ENCODE data around the gene BABAM2.
A peak's percentile ranks its signal among the peaks of the same experiment; 100 is the strongest.

The BABAM2 gene

GRCh38 chr2:28128281-28128950, 237.9 kb downstream of the BABAM2 start:
- no peak for DNase-seq (ENCODE audit: low read depth, low spot score)

DNA sequence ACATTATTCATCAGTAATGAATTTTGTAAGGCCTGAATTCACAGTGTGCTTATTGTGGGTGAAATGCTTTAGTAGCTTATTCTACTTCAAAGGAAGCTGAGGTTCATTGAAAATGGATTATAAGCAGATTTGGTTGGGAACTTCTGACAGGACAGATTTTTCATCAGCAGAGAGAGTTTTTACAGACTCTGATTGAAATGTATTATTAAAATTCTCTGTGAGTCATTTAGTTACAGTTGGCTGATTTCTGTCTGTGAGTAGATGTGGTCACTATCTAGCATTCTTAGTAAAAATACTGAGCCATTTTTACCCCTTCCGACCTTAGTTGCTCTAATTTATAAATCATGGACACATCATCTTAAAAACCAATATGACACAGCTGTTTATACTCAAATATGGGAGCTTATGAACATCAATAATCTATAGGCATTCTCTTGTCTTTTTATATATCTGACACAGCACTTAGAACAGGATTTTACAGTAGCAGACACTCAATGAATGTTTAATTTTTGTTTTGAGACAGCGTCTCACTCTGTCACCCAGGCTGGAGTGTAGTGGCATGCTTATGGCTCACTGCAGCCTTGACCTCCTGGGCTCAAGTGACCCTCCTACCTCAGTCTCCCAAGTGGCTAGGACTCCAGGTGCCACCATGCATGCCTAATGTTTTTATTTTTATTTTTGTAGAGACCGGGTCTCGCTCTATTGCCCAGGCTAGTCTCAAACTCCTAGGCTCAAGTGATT, 239.6 kb downstream of the BABAM2 start:
- H3K4me3 ChIP-seq (ENCODE audit: low read length) = no peak overlapping the region
- no peak for DNase-seq (ENCODE audit: low read depth, low spot score)

More at GRCh38 chr2:28128281-28128950, 237.9 kb downstream of the BABAM2 start:
- no peak overlapping the region for H3K4me3 ChIP-seq (ENCODE audit: low read length)

- no peak for DNase-seq (ENCODE audit: low read depth, low spot score)
- no peak overlapping the region for H3K4me3 ChIP-seq (ENCODE audit: low read length)
These were observed 243.2 kb downstream of the BABAM2 start for GRCh38 chr2:28133778-28134177.

GRCh38 chr2:28134262-28134812, 243.8 kb downstream of the BABAM2 start:
- no peak for DNase-seq (ENCODE audit: low read depth, low spot score)
- H3K4me3 ChIP-seq (ENCODE audit: low read length) = no peak overlapping the region

DNA sequence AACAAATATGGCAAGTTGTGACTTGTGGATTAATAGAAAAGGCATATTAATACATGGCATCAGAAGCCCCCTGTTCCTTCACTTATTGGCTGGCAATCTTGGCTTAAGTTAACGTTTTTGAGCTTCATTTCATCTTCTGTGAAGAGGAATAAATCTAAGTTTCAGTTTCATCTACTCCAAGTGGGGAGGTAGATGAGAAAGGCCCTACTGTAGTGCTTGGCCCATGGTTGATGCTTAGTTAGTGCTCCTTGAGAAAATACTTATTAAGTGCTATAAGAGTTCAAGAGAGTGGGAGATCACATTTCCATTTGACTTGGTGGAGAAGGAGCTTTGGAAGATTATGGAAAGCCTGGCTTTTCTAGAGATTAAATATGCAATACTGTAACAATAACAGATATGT, 244.3 kb downstream of the BABAM2 start:
- no peak for DNase-seq (ENCODE audit: low read depth, low spot score)
- H3K4me3 ChIP-seq (ENCODE audit: low read length) = no peak overlapping the region

- no peak overlapping the region for H3K4me3 ChIP-seq (ENCODE audit: low read length)
- DNase-seq (ENCODE audit: low read depth, low spot score) = peak; percentile 29
These were observed 244.8 kb downstream of the BABAM2 start for GRCh38 chr2:28135324-28135723.

DNA sequence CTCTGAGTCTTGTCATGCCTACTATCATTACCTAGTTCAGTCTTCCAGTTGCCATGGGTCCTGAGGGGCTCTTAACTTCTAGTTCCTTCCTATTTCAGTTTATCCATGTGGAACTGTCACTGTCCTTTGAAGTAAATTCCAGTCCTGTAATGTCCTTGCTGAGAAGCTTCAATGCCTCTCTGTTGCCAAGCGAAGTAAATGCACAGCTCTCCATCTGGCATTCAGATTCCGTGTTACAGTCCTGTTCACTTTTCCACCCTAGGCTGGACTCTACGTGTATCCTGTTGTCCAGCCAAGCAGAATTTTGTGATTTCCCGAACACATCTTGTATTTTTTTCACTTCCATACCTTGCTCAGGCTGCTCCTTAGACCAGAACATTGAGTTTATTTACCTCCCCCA, 245.3 kb downstream of the BABAM2 start:
- DNase-seq (ENCODE audit: low read depth, low spot score) = no peak
- H3K4me3 ChIP-seq (ENCODE audit: low read length) = no peak overlapping the region

GRCh38 chr2:28136556-28136955, 246.0 kb downstream of the BABAM2 start:
- no peak for DNase-seq (ENCODE audit: low read depth, low spot score)
- no peak overlapping the region for H3K4me3 ChIP-seq (ENCODE audit: low read length)

DNA sequence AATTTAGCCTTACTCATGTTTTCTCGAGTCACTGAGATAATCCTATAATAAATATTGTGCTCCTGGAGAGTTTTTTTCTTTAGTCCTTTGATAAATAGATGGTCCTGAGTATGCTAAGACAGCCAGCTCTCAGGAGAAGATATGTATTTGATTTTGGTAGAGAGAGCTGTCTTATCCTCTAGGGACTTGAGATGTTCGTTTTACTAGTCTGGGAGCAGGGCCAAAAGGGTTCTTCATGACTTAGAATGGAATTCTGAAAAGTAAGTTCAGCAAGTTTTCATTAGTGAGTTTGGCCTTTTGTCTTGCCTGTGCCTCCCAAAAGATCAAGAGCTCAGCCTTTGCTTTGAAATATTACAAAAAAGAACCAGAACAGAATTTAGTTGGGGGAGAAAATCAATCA, 246.7 kb downstream of the BABAM2 start:
- no peak for DNase-seq (ENCODE audit: low read depth, low spot score)
- H3K4me3 ChIP-seq (ENCODE audit: low read length) = no peak overlapping the region

- H3K4me3 ChIP-seq (ENCODE audit: low read length) = no peak overlapping the region
These were observed 251.9 kb downstream of the BABAM2 start for GRCh38 chr2:28142386-28142785.

GRCh38 chr2:28148000-28148399, 257.5 kb downstream of the BABAM2 start:
- DNase-seq (ENCODE audit: low read depth, low spot score) = no peak
- no peak overlapping the region for H3K4me3 ChIP-seq (ENCODE audit: low read length)

More at GRCh38 chr2:28142386-28142785, 251.9 kb downstream of the BABAM2 start:
- DNase-seq (ENCODE audit: low read depth, low spot score) = no peak

DNA sequence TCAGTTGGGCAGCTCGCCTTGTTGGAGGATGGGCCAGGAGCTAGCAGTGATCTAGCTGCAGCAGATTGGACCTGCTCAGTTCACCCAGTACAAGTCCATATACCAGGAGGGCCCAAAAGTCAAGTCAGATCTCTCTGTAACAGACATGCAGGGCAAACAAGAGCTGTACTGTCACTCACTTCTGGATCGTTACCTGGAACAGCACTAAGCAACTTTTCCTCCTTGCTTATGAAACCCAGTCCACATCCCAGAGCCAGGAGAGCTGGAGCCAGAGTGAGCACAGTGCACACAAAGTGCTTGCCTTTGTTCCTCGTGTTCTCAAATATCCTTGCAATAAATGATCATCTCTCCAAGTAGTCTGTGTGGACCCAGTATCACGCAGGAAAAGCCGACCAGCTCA, 258.0 kb downstream of the BABAM2 start:
- no peak overlapping the region for H3K4me3 ChIP-seq (ENCODE audit: low read length)

DNA sequence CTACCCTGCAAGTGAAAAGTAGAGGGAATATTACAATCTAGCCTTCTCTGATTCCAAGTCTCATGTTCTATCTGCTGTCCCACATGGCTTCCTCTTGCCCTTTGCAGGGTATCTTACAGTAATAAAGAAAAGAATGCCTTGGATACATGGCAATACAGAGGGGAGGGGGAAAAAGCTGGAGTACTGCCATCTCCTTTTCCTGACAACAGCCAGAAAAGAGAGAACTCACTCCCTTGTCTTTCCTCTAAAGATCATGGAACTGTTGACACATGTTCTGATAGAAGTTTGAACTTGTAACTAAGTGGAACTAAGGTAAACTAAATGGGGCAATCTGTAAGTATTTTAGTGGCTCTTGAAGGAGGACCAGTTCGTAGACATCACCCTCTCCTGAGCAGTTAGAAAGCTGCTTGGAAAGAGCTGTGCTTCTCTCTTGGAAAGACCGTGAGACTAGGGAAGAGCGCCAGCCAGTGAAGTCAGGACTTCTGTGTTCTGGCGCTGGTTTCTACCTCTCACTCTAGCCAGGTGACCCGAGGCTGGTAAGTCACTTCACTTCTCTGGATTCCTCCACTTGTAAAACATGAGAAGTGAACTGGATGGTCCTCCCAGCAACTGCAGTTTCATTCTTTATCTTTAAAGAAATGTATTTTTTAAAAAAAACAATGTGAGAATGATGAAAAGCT, 259.8 kb downstream of the BABAM2 start:
- no peak for DNase-seq (ENCODE audit: low read depth, low spot score)
- no peak overlapping the region for H3K4me3 ChIP-seq (ENCODE audit: low read length)

More for the DNA sequence above, 258.0 kb downstream of the BABAM2 start:
- DNase-seq (ENCODE audit: low read depth, low spot score) = no peak

DNA sequence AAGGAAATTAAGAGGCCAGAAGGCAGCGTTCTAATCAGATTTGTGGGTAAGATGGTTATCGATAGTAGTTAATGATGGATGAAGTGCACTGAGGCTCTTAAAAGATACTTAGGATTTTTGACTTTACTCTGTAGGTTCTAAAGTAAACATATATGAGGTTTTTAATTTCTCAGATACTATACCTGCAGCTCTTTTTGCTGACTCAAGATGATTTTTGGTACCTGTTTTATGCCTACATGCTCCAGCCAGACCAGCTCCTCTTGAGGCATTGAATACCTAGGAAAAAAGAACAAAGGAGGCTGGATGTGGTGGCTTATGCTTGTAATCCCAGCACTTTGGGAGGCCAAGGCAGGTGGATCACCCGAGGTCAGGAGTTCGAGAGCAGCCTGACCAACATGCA, 260.5 kb downstream of the BABAM2 start:
- no peak overlapping the region for H3K4me3 ChIP-seq (ENCODE audit: low read length)
- DNase-seq (ENCODE audit: low read depth, low spot score) = no peak

GRCh38 chr2:28152585-28153280, 262.2 kb downstream of the BABAM2 start:
- DNase-seq (ENCODE audit: low read depth, low spot score) = no peak
- H3K4me3 ChIP-seq (ENCODE audit: low read length) = no peak overlapping the region

DNA sequence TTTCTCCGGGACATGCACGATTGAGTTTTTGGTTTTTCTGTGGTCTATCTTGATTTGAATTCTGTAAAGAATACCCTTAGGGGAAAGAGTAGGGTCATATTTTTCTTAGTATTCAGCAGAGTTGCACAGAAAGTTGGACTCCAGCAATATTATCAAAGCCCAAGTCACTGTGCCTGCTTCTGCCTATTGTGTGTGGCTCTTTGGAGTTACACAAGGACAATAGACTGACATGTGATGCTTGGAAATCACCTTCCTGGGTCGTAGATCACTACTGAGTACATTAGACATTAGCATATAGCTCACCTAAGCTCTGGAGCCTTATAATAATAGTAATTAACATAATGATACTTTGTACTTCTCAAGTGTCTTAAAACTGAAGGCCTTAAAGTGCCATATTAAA, 263.3 kb downstream of the BABAM2 start:
- DNase-seq (ENCODE audit: low read depth, low spot score) = no peak

DNA sequence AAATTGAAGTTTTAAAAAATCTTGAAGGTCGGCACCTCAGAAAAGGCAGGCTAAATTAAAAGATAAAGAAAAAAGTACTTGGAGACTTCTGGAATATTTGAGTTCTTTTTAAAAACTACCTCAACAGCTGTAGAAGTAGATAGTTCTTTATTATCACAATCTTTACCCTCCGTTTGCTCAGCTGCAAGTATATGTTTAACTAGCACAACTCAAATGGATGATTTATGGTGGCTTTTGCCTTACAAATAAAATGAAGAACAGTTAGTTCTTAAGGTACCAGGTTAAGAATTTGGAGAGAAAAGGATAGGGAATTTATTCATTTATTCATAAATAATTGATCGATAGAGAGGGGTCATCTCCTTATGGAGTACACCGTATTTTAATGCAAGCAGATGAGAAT, 264.6 kb downstream of the BABAM2 start:
- DNase-seq (ENCODE audit: low read depth, low spot score) = no peak
- H3K4me3 ChIP-seq (ENCODE audit: low read length) = no peak overlapping the region

More for the DNA sequence above, 263.3 kb downstream of the BABAM2 start:
- H3K4me3 ChIP-seq (ENCODE audit: low read length) = no peak overlapping the region

- DNase-seq (ENCODE audit: low read depth, low spot score) = no peak
- H3K4me3 ChIP-seq (ENCODE audit: low read length) = no peak overlapping the region
These were observed 265.1 kb downstream of the BABAM2 start for GRCh38 chr2:28155627-28156026.

GRCh38 chr2:28158791-28159190, 268.3 kb downstream of the BABAM2 start:
- no peak overlapping the region for H3K4me3 ChIP-seq (ENCODE audit: low read length)
- DNase-seq (ENCODE audit: low read depth, low spot score) = no peak
